Liver (tissue), 9 donors: ENCODE data around the gene IPO8. TPM values are rescaled to one million over a fixed set of nuclear protein-coding genes. Genes with fewer than 3 reads are reported as not detected.

Experiments
- DNase-seq: peaks from one replicate; pipeline ENCODE4 v3.0.0-alpha.2; 2017; ENCODE audit warnings: low spot score
- H3K27ac ChIP-seq, 2 donors: one replicate each; pipeline ENCODE4 v1.7.0; 2013; ENCODE audit warnings: inconsistent platforms in 2 of 2, low read length in 2 of 2, control low read depth in 1 of 2, low read depth in 1 of 2, mild to moderate bottlenecking in 1 of 2
- H3K27me3 ChIP-seq, 4 donors: one replicate each; pipeline versions ENCODE4 v1.6.1 to v1.7.0; 2013; ENCODE audit warnings: low read length in 3 of 4, inconsistent platforms in 1 of 4, mild to moderate bottlenecking in 1 of 4, moderate library complexity in 1 of 4; ENCODE audit not compliant: control insufficient read depth in 4 of 4, insufficient read depth in 4 of 4
- H3K36me3 ChIP-seq, 4 donors: one replicate each; pipeline versions ENCODE4 v1.6.1 to v1.7.0; 2013; ENCODE audit warnings: low read length in 3 of 4, mild to moderate bottlenecking in 3 of 4, low read depth in 1 of 4, moderate library complexity in 1 of 4; ENCODE audit not compliant: control insufficient read depth in 4 of 4, insufficient read depth in 3 of 4
- H3K4me1 ChIP-seq, 4 donors: one replicate each; pipeline versions ENCODE4 v1.6.1 to v1.7.0; 2013; ENCODE audit warnings: low read length in 3 of 4, mild to moderate bottlenecking in 3 of 4, moderate library complexity in 1 of 4; ENCODE audit not compliant: control insufficient read depth in 4 of 4, insufficient read depth in 4 of 4
- H3K4me3 ChIP-seq, 3 donors: one replicate each; pipeline versions ENCODE4 v1.6.1 to v1.7.0; 2013; ENCODE audit warnings: low read length in 3 of 3, control low read depth in 1 of 3, low read depth in 1 of 3, mild to moderate bottlenecking in 1 of 3
- H3K9ac ChIP-seq, 2 donors: one replicate each; pipeline ENCODE4 v1.7.0; 2013; ENCODE audit warnings: low read length in 2 of 2, mild to moderate bottlenecking in 2 of 2, moderate library complexity in 2 of 2, control low read depth in 1 of 2, low read depth in 1 of 2
- H3K9me3 ChIP-seq, 4 donors: one replicate each; pipeline versions ENCODE4 v1.6.1 to v1.7.0; 2013; ENCODE audit warnings: low read length in 3 of 4; ENCODE audit not compliant: control insufficient read depth in 4 of 4
- ATF3 ChIP-seq: IDR thresholded peaks from 2 replicates; pipeline ENCODE4 v1.6.1; 2016; ENCODE audit warnings: antibody characterized with exemption
- CTCF ChIP-seq: fragments of 150-350 bp; IDR thresholded peaks from 2 replicates; pipeline ENCODE4 v1.5.1; 2017; ENCODE audit warnings: improper control_type of control experiment, low read depth, low read length; ENCODE audit not compliant: missing input control
- EGR1 ChIP-seq, 2 donors: IDR thresholded peaks; 2 replicates each; pipeline ENCODE4 v1.6.1; 2016 to 2018; ENCODE audit warnings: antibody characterized with exemption in 2 of 2, low read depth in 2 of 2
- FOXA1 ChIP-seq: IDR thresholded peaks from 2 replicates; pipeline ENCODE4 v1.6.1; 2016; ENCODE audit warnings: antibody characterized with exemption
- FOXA2 ChIP-seq: IDR thresholded peaks from 2 replicates; pipeline ENCODE4 v1.6.1; 2016; ENCODE audit warnings: antibody characterized with exemption
- GABPA ChIP-seq, 2 donors: IDR thresholded peaks in 1 of 2; conservative IDR thresholded peaks in 1 of 2; 2 replicates each; pipeline ENCODE4 v1.6.1; 2016; ENCODE audit warnings: antibody characterized with exemption in 2 of 2, mild to moderate bottlenecking in 1 of 2, moderate library complexity in 1 of 2
- HNF4A ChIP-seq, 2 donors: conservative IDR thresholded peaks; 2 replicates each; pipeline ENCODE4 v1.6.1; 2016; ENCODE audit warnings: antibody characterized with exemption in 2 of 2, mild to moderate bottlenecking in 2 of 2
- HNF4G ChIP-seq: IDR thresholded peaks from 2 replicates; pipeline ENCODE4 v1.6.1; 2016; ENCODE audit warnings: antibody characterized with exemption
- JUND ChIP-seq, 2 donors: IDR thresholded peaks; 2 replicates each; pipeline ENCODE4 v1.6.1; 2016; ENCODE audit warnings: antibody characterized with exemption in 2 of 2
- MAX ChIP-seq: IDR thresholded peaks from 2 replicates; pipeline ENCODE4 v1.6.1; 2016; ENCODE audit warnings: antibody characterized with exemption
- NR2F2 ChIP-seq: IDR thresholded peaks from 2 replicates; pipeline ENCODE4 v1.6.1; 2016; ENCODE audit warnings: antibody characterized with exemption
- RAD21 ChIP-seq, 2 donors: IDR thresholded peaks; 2 replicates each; pipeline ENCODE4 v1.6.1; 2016; ENCODE audit warnings: antibody characterized with exemption in 2 of 2, mild to moderate bottlenecking in 2 of 2
- REST ChIP-seq: IDR thresholded peaks from 2 replicates; pipeline ENCODE4 v1.6.1; 2016; ENCODE audit warnings: antibody characterized with exemption, mild to moderate bottlenecking
- RXRA ChIP-seq, 2 donors: IDR thresholded peaks; 2 replicates each; pipeline ENCODE4 v1.6.1; 2017 to 2018; ENCODE audit warnings: antibody characterized with exemption in 2 of 2, mild to moderate bottlenecking in 1 of 2
- SP1 ChIP-seq: IDR thresholded peaks from 2 replicates; pipeline ENCODE4 v1.6.1; 2018; ENCODE audit warnings: antibody characterized with exemption, mild to moderate bottlenecking
- TAF1 ChIP-seq: conservative IDR thresholded peaks from 2 replicates; pipeline ENCODE4 v1.6.1; 2016; ENCODE audit warnings: antibody characterized with exemption, mild to moderate bottlenecking
- YY1 ChIP-seq: IDR thresholded peaks from 2 replicates; pipeline ENCODE4 v1.6.1; 2016; ENCODE audit warnings: antibody characterized with exemption, mild to moderate bottlenecking
- ZBTB33 ChIP-seq: IDR thresholded peaks from 2 replicates; pipeline ENCODE4 v1.6.1; 2016; ENCODE audit warnings: antibody characterized with exemption
- WGBS: extraction: QIAGEN DNeasy Blood & Tissue Kit; methylation state at CpG from one replicate; pipeline ENCODE4 v1.1.7; 2013; 5-methylcytosine and 5-hydroxymethylcytosine counted together
- polyA plus RNA-seq, 2 donors: library from polyadenylated mRNA; stranded (reverse) in 1 of 2; unstranded in 1 of 2; fragments of 200-250 nt in 1 of 2; fragments of >200 nt in 1 of 2; fragmentation: Nextera tagmentation in 1 of 2; extraction: Ambion mirVana in 1 of 2; gene quantifications; one replicate each; pipeline versions ENCODE4 v1.2.1 to v1.2.3, GENCODE V29; 2013 to 2015
- total RNA-seq, 2 donors: library from RNA; depleted of rRNA; stranded (reverse); fragments of >200 nt; gene quantifications; one replicate each; pipeline ENCODE4 v1.2.3, GENCODE V29; 2014
- donor health status: healthy.
- donor health status: healthy.
- donor health status: healthy.
- donor health status: healthy.
- donor health status: healthy.

The IPO8 gene
- total and polyA plus RNA-seq, 4 donors: 8.0 to 33.0 (median 18.4) TPM

GRCh38 chr12:30700216-30700900, 4.7 kb upstream of the IPO8 start:
- Histone ChIP-seq H3K27me3 (no peaks in the 10 kb centered on the region), H3K4me3 (no peak overlapping the region), H3K27ac (no peak overlapping the region), H3K4me1 (peaks cover 0 to 4% (median 1%) of the 10 kb centered on the region in 4 donors), H3K36me3 (no peaks in the 10 kb centered on the region), H3K9me3 (no peaks in the 10 kb centered on the region), H3K9ac (no peak overlapping the region)
- DNase-seq: no peak
- WGBS: 84% methylated on average over 6 of the region's 6 CpGs
- TF ChIP-seq FOXA1 (no peak), EGR1 (IDR thresholded peaks at IDR 0.05; ENCODE audit: low read depth in 2 of 2) (no peak), ATF3 (no peak), HNF4A (conservative IDR thresholded peaks at IDR 0.05) (no peak), ZBTB33 (no peak), NR2F2 (no peak), YY1 (no peak), SP1 (no peak), RXRA (IDR thresholded peaks at IDR 0.05) (no peak), REST (no peak), JUND (IDR thresholded peaks at IDR 0.05) (no peak), TAF1 (no peak), RAD21 (IDR thresholded peaks at IDR 0.05) (no peak), FOXA2 (no peak), CTCF (no peak), GABPA (IDR thresholded peaks at IDR 0.05 in 1 of 2, conservative IDR thresholded peaks at IDR 0.05 in 1 of 2) (no peak)

GRCh38 chr12:30698346-30698745, 2.7 kb upstream of the IPO8 start:
- Histone ChIP-seq H3K9me3 (no peaks in the 10 kb centered on the region), H3K4me1 (peaks cover 0 to 24% (median 15%) of the 10 kb centered on the region in 4 donors), H3K27me3 (no peaks in the 10 kb centered on the region), H3K9ac (no peak overlapping the region), H3K4me3 (no peak overlapping the region), H3K27ac (no peak overlapping the region), H3K36me3 (no peaks in the 10 kb centered on the region)
- 83% methylated on average over 12 of the region's 12 CpGs for WGBS
- no peak for DNase-seq
- no peak for TF ChIP-seq ATF3
- TF ChIP-seq YY1: no peak
- no peak for TF ChIP-seq GABPA (IDR thresholded peaks at IDR 0.05 in 1 of 2, conservative IDR thresholded peaks at IDR 0.05 in 1 of 2)
- no peak for TF ChIP-seq JUND (IDR thresholded peaks at IDR 0.05)
- no peak for TF ChIP-seq FOXA2
- no peak for TF ChIP-seq HNF4G
- no peak for TF ChIP-seq SP1
- TF ChIP-seq RXRA (IDR thresholded peaks at IDR 0.05): no peak
- TF ChIP-seq EGR1 (IDR thresholded peaks at IDR 0.05; ENCODE audit: low read depth in 2 of 2): no peak
- no peak for TF ChIP-seq HNF4A (conservative IDR thresholded peaks at IDR 0.05)
- no peak for TF ChIP-seq REST
- no peak for TF ChIP-seq RAD21 (IDR thresholded peaks at IDR 0.05)
- no peak for TF ChIP-seq FOXA1
- no peak for TF ChIP-seq NR2F2
- TF ChIP-seq MAX: no peak
